ENCODE measurements around the gene MCRIP2. TPM values are rescaled to one million over a fixed set of nuclear protein-coding genes. Genes with fewer than 3 reads are reported as not detected.

Gene MCRIP2
- total and polyA plus RNA-seq, 4 donors: 16.3 to 97.3 (median 61.4) TPM

GRCh38 chr16:685967-686366 lies 44.3 kb downstream of the MCRIP2 start:
- no peaks in the 10 kb centered on the region for H3K27me3 ChIP-seq (ENCODE audit: control insufficient read depth in 4 of 4, insufficient read depth in 4 of 4, low read length in 3 of 4)
- 68% methylated on average over 10 of the region's 10 CpGs for WGBS
- no peak for TF ChIP-seq ZBTB33 (IDR thresholded peaks at IDR 0.05)
- TF ChIP-seq CTCF (IDR thresholded peaks at IDR 0.05; ENCODE audit: low read depth, low read length, missing input control): peak; percentile 21
- DNase-seq (ENCODE audit: low spot score): no peak
- H3K4me3 ChIP-seq (ENCODE audit: low read depth in 1 of 3, low read length in 3 of 3): no peak overlapping the region
- H3K9ac ChIP-seq (ENCODE audit: low read depth in 1 of 2, low read length in 2 of 2): no peak overlapping the region
- H3K4me1 ChIP-seq (ENCODE audit: control insufficient read depth in 4 of 4, insufficient read depth in 4 of 4, low read length in 3 of 4): peaks cover 33 to 60% (median 50%) of the 10 kb centered on the region in 4 donors
- no peaks in the 10 kb centered on the region for H3K9me3 ChIP-seq (ENCODE audit: control insufficient read depth in 4 of 4, low read length in 3 of 4)
- H3K27ac ChIP-seq (ENCODE audit: low read depth in 1 of 2, low read length in 2 of 2): no peak overlapping the region
- H3K36me3 ChIP-seq (ENCODE audit: control insufficient read depth in 4 of 4, insufficient read depth in 3 of 4, low read depth in 1 of 4, low read length in 3 of 4): peaks cover 8 to 21% (median 12%) of the 10 kb centered on the region in 4 donors

- DNase-seq (ENCODE audit: low spot score): no peak
- Histone ChIP-seq H3K4me3 (ENCODE audit: low read depth in 1 of 3, low read length in 3 of 3) (no peak overlapping the region), H3K27ac (ENCODE audit: low read depth in 1 of 2, low read length in 2 of 2) (no peak overlapping the region), H3K27me3 (ENCODE audit: control insufficient read depth in 4 of 4, insufficient read depth in 4 of 4, low read length in 3 of 4) (no peaks in the 10 kb centered on the region), H3K4me1 (ENCODE audit: control insufficient read depth in 4 of 4, insufficient read depth in 4 of 4, low read length in 3 of 4) (peaks cover 26 to 53% (median 43%) of the 10 kb centered on the region in 4 donors), H3K9ac (ENCODE audit: low read depth in 1 of 2, low read length in 2 of 2) (no peak overlapping the region), H3K36me3 (ENCODE audit: control insufficient read depth in 4 of 4, insufficient read depth in 3 of 4, low read depth in 1 of 4, low read length in 3 of 4) (peaks cover 7 to 18% (median 8%) of the 10 kb centered on the region in 4 donors), H3K9me3 (ENCODE audit: control insufficient read depth in 4 of 4, low read length in 3 of 4) (no peaks in the 10 kb centered on the region)
- TF ChIP-seq FOXA1 (IDR thresholded peaks at IDR 0.05) (no peak), GABPA (IDR thresholded peaks at IDR 0.05 in 1 of 2, conservative IDR thresholded peaks at IDR 0.05 in 1 of 2) (no peak), CTCF (IDR thresholded peaks at IDR 0.05; ENCODE audit: low read depth, low read length, missing input control) (no peak), NR2F2 (IDR thresholded peaks at IDR 0.05) (no peak)
- WGBS: 95% methylated on average over 51 of the region's 51 CpGs
Measured at GRCh38 chr16:686459-687260, 45.0 kb downstream of the MCRIP2 start.

GRCh38 chr16:687499-687898 lies 45.9 kb downstream of the MCRIP2 start:
- WGBS: 98% methylated on average over 19 of the region's 19 CpGs
- no peak overlapping the region for H3K4me3 ChIP-seq (ENCODE audit: low read depth in 1 of 3, low read length in 3 of 3)
- no peaks in the 10 kb centered on the region for H3K9me3 ChIP-seq (ENCODE audit: control insufficient read depth in 4 of 4, low read length in 3 of 4)
- H3K27ac ChIP-seq (ENCODE audit: low read depth in 1 of 2, low read length in 2 of 2): no peak overlapping the region
- peaks cover 0 to 10% (median under 1%) of the 10 kb centered on the region in 4 donors for H3K36me3 ChIP-seq (ENCODE audit: control insufficient read depth in 4 of 4, insufficient read depth in 3 of 4, low read depth in 1 of 4, low read length in 3 of 4)
- no peak overlapping the region for H3K9ac ChIP-seq (ENCODE audit: low read depth in 1 of 2, low read length in 2 of 2)
- peaks cover 0 to 4% (median 1%) of the 10 kb centered on the region in 4 donors for H3K27me3 ChIP-seq (ENCODE audit: control insufficient read depth in 4 of 4, insufficient read depth in 4 of 4, low read length in 3 of 4)
- DNase-seq (ENCODE audit: low spot score): no peak
- peaks cover 25 to 44% (median 35%) of the 10 kb centered on the region in 4 donors for H3K4me1 ChIP-seq (ENCODE audit: control insufficient read depth in 4 of 4, insufficient read depth in 4 of 4, low read length in 3 of 4)
- TF ChIP-seq HNF4G (IDR thresholded peaks at IDR 0.05) (no peak), REST (IDR thresholded peaks at IDR 0.05) (no peak), YY1 (IDR thresholded peaks at IDR 0.05) (no peak), CTCF (IDR thresholded peaks at IDR 0.05; ENCODE audit: low read depth, low read length, missing input control) (no peak), FOXA2 (IDR thresholded peaks at IDR 0.05) (no peak), RAD21 (IDR thresholded peaks at IDR 0.05) (no peak), JUND (IDR thresholded peaks at IDR 0.05) (no peak), HNF4A (conservative IDR thresholded peaks at IDR 0.05) (no peak)
